GM12892 (cell line): Measurements from ENCODE around the gene RBM19.

Source experiments
- POLR2A ChIP-seq: IDR thresholded peaks from 2 replicates; pipeline ENCODE4 v1.6.1; 2011; ENCODE audit warnings: low read depth, low read length, control low read depth
- POLR2AphosphoS5 ChIP-seq: IDR thresholded peaks from 2 replicates; pipeline ENCODE4 v1.6.1; 2011; ENCODE audit warnings: low read depth, low read length, control low read depth
- TAF1 ChIP-seq: IDR thresholded peaks from 2 replicates; pipeline ENCODE4 v1.6.1; 2011; ENCODE audit warnings: low read depth, mild to moderate bottlenecking, control low read depth, low read length, borderline replicate concordance

GRCh38 chr12:113792450-113792849 lies 173.7 kb downstream of the RBM19 start:
- TF ChIP-seq POLR2AphosphoS5 (no peak), POLR2A (no peak), TAF1 (no peak)
